HTR-8/SVneo (cell line): Measurements from ENCODE around the gene CPNE5.
"Not testable (repeated sequence)": the region's sequence is repeated elsewhere in the genome, so short reads cannot be mapped to it uniquely, and the experiment has no call there.

ENCODE experiments used
- DNase-seq: peaks from one replicate; pipeline ENCODE4 v3.0.0; 2011; ENCODE audit warnings: low spot score, mixed read lengths; ENCODE audit not compliant: insufficient read length
- FAIRE-seq: peaks from 2 replicates; lab custom pipeline; 2011; peaks lifted over from hg19 to GRCh38; lab: Jason Lieb, UNC

Gene CPNE5

DNA sequence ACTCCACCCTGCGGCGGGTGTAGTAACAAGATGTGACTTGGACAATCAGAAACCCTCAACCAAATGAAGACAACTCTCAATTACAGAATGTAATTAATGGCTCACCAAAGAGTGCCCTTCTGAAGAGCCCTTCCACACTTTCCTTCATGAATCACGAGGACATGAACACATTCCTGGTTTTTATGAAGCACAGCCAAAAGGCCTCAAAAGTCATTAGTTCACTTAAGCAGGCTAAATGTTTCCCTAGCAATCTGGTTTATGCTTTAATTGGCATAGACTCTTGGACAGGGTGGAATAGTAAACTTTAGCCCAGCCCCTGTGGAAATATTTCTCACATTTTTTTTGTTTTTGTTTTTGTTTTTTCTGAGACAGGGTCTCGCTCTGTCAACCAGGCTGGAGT lies 20.5 kb downstream of the CPNE5 start:
- DNase-seq, result no peak
- no peak for FAIRE-seq

DNA sequence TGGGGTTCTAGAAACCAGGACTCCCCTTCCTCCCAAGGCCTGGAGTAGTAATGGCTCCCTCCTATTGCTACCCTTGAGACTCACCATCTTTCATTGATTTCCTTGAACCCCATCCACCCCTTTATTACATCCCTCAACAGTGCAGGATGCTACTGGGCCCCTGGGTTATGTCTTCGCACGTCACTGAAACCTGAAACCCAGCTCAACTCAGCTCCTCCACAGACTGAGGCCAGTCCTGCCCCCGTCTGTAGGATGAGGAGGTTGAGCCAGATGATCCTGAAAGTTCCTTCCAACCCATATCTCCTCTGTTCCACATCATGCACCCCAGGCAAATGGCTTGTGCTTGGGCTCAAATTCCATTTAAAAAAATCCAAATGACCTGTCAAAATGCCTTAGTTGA lies 21.4 kb downstream of the CPNE5 start:
- DNase-seq, result no peak
- FAIRE-seq, result no peak

DNA sequence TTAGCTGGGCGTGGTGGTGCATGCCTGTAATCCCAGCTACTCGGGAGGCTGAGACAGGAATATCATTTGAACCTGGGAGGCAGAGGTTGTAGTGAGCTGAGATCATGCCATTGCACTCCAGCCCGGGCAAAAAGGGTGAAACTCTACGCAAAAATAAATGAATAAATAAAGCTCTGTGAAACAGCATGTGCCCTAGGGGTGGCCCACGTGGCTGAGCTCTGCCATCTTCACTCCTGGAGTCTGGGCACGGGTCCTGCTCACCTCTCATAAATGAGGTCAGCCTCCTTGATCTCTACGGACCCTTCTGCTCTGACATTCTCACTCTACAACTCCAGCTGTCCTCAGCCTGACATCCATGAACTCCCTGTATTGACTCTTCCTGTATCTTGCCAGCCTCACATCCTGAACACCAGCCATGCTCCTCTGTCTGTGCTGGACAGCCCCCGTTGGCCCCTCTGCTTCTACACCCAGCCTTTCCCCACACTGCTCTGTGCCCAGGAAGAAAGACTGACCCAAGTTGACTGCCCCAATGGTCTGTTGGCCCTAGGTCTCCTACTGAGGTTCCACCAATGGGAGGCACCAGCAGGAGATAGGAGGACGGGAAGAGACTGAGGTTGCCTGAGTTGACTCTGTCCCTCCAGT lies 21.9 kb downstream of the CPNE5 start:
- FAIRE-seq, result no peak
- no peak for DNase-seq

DNA sequence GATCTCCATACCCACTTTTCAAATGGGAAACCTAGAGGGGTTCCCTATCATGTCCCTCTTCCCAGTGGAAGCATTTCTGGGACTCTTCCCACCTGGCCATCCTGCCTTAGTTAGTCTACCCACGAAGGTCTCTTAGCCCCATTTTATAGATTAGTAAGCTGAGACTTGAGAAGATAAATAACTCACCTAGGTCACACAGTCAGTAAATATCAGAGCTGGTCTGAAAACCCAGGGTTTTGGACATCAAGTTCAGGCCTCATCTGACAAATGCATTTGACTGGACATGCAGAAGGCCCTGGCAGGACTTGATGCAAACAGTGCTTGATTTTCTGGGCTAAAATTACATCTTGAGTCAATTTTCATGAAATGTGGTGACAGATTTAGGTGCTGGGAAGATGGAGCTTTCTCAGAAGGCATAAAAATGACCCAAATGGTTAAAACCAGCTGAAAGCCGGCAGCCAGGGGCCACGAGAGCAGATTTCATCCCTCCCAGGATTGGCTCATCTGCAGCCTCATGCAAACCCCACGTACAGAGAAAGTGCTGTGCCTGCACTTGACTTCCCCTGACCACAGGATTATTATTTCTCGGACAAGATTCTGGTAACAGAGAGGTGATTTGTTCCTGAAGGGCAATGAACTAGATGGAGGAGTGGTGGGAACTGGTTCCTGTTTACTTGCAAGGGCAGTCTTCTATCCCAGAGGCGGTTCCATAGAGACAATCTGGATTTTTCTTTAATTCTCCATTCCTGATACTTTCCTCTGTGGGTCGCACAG lies 23.1 kb downstream of the CPNE5 start:
- DNase-seq, result no peak
- FAIRE-seq, result no peak

DNA sequence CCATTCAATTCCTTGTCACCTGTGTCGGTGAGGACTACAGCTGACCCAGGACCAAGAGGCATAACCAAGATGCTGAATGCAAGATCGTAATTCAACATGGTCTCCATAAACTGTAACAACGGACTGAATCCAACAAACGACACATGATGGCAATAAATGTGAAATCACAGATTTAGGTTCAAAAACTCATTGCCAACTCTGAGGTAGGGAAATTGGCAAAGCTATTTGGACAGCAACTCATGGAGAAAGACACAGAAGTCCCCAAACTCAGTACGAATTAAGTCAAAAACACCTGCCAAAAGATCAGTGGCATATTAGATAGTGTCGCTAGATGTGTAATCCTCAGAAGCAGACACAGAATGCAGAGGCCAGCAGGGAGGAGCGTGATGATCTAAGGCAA lies 25.0 kb downstream of the CPNE5 start:
- FAIRE-seq, result no peak
- no peak for DNase-seq

DNA sequence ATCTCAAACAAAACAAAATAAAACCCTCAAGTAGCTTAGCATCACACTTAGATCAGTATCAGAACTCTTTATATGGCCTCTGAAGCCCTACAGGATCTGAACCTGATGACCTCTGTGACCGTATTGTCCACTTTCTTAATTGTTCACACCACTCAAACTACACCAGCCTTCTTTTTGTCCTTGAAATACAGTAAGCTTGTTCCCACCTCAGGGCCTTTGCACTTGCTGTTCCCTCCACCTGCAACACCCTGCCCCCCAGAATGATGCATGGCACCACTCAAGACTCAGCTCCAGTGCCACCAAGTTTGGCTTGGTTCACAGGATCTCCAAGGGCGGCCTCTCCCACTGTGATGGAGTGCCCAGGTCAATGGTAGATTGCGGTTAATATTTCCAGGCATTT lies 25.7 kb downstream of the CPNE5 start:
- DNase-seq, result no peak
- no peak for FAIRE-seq

DNA sequence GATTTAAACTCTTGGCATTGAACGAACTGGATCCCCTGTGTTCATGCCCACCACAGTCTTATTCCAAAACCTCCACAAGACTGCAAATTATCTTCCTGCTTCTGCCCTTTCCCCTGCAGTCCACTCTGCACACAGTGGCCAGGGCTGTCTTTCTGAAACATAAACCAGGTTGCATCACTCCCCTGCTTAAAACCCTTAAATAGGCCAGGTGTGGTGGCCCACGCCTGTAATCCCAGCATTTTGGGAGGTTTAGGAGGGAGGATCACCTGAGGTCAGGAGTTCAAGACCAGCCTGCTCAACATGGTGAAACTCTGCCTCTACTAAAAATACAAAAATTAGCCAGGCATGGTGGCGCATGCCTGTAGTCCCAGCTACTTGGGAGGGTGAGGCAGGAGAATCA lies 26.2 kb downstream of the CPNE5 start:
- not testable (repeated sequence) for DNase-seq, FAIRE-seq

DNA sequence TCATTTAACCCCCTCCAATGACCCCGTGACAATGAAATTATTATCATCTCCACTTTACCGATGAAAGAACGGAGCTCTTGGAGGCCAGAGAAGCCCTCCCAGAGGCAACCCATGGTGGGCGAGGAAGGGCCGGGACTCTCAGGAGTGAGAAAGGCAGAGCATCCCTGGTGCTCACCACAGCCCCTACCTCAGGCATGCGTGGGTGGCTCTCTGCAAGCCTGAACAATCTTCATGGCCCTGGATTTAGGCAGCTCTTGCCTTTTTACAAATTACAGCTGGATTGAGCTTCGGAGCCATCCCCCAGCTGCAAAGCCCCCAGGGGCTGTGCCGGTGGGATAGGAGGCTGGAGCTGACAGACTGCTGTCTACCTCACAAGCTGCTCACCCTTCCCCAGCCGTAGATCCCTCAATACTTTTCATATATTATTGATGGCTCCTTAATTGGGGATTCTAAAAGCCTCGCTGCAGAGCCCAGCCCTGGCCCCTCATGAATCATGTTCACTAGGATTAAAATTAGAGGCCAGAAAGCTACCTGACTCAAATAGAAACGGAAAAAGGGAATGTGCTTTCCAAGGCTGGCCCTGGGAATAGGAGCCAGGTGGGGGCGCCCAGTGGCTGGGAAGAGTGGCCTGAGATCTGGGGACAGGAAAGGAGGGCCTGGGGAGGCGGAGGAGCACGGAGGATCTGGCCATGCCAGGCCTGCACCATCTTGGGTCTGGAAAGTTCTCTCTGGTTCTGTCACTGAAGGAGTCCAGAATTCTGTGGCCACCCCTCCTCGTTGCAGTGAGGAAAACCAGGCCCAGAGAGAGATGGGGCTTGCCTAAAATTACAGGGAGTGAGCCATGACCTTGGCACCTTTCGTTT lies 29.1 kb downstream of the CPNE5 start:
- DNase-seq (no peak), FAIRE-seq (no peak)

DNA sequence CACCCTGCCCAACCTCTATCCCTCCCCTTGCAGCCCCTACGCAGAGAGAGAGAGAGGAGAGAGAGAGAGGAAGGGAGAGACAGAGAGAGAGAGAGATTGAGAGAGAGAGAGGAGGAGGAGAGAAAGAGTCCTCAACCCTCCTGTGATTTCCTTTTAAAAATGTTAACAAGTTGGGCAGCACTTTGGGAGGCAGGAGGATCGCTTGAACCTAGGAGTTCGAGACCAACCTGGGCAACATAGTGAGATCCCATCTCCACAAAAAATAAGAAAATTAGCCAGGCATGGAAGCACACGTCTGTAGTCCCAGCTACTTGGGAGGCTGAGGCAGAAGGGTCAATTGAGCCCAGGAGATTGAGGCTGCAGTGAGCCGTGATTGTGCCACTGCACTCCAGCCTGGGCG lies 30.1 kb downstream of the CPNE5 start:
- DNase-seq (no peak), FAIRE-seq (no peak)

DNA sequence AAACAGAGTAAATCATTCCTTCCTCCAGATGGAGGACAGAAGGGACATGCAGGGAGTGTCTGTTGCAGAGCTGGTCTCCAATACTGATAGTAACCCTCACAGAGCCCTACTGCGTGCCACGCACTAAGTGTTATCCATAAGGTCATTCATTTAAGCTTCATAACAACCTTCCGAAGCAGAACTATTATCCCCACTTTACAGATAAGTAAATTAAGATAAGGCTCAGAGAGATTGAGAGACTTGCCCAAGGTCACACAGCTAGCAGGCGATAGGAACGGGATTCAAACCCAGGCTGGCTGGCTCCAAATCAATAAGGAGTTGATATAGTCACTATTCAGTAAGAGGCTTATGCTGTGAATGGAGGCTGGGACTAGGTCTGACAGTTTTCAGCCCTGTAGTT lies 30.6 kb downstream of the CPNE5 start:
- no peak for FAIRE-seq
- no peak for DNase-seq

DNA sequence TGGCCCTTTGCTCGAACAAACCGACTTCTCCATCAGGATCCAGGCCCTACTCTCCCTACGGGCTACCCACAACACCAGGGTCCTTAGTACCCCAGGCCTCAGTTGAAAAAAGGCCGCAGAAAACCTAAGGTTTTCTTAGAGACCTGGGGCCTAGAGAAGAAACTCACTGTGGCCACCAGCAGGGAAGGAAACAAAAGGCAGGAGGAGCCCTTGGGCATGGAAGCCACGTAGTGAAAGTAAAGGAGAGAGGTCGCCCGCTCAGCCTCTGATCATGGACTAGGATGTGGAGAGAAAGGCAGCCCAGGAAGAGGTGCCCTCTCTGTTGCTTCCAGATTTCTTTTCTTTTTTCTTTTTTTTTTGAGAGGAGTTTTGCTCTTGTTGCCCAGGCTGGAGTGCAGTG lies 31.5 kb downstream of the CPNE5 start:
- no peak for DNase-seq
- no peak for FAIRE-seq

DNA sequence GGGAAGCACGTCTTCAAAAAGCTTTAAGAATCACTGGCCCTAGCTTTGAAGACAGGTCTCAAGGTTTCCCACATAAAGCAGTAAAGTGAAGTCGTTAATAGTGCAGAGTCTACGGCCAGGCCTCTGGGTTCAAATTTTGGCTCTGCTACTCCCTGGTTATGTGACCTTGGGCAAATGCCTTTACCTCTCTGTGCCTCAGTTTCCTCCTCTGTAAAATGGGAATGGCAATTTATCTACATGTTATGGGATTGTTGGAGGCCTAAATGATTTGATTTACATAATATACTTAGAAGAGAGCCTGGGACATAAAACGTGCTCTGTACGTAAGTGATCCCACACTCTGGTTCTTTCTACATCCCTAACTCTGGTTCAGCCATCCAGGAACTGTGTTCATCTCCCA lies 32.1 kb downstream of the CPNE5 start:
- no peak for FAIRE-seq

DNA sequence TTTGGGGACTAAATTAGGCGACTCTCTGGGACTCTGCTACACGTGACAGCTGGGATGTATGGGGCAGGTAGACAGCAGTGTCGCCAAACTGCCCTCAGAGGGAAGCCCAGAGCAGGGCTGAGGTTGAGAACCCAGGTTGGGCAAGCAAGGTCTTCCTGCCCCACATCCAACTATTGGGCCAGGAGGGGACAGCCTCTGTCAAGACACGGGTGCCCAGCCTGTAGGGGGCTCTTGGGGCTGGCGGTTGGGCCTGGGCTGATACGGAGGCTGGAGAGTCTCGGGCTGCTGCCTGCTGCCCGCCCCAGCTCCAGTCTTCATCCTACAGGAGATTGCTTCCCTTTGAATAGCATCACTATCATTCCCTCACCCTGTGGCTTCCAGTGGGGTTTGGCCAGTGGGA lies 33.3 kb downstream of the CPNE5 start:
- no peak for FAIRE-seq
- DNase-seq, result no peak

More for the DNA sequence above, 32.1 kb downstream of the CPNE5 start:
- DNase-seq, result no peak

DNA sequence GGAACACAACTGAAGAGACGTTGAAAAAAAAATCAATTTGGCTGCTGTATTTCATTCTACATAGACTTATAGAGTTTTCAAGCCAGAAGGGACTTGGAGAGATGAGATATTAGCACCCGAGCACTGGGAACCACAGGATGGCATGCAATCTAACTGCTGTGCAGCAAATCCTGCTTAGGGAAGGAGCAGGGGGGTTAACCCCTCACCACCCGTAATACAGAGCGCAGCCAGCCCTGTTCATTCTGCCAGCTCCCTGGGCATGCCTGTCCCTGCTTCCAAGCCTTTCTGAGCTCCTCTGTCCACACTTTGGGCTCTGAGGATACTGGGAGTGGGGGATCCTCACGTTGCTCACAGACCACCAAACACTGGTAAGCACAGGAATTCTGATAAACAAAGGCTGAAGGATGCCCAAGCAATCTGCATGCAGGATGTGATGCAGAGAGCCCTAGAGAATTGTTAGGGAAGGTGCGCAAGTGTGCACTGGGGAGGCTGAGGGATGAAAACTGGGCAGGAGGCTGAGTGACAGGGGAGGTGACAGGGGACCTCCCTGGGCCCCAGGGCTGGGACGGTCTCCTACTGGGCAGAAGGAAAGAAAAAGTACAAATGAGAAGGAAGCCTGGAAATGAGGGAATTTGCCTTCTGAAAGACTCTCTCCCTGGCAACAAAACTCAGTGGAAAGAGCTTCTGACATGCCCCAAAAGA lies 34.0 kb downstream of the CPNE5 start:
- DNase-seq, result no peak
- no peak for FAIRE-seq

DNA sequence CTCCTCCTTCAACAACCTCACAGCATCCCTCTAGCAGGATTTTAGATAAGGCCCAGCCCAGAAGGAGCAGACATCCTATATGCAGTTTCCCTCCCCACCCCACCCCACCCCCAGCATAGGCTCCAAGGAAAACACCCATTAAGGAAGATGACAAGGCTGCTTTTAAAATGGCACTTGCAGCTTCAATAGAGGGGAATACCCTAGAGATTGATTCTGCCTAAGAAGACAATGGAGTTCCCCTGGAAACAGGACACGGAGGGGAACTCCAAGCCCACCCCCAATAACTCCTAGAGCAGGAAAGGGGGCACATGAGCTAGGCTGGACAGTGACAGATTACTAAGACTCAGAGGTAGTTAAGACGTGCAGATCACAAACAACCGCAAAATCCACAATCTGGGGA lies 34.7 kb downstream of the CPNE5 start:
- DNase-seq, result no peak
- no peak for FAIRE-seq

DNA sequence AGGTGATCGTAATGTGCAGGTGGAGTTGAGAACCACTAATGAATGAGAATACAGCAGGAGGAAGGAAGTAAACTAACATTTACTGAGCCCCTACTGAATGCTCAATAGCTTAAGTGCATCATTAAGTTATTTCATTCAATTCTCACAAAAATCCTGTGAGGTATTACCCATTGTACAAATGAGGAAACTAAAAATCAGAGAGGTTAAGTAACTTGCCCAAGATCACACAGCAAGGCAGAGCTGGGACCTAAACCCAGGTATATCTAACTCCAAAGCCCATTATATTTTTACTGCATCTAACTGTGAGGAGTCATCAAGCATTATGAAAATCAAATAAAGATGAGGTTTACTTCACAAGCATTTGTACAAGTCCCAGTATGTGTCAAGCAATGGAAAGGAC lies 35.3 kb downstream of the CPNE5 start:
- no peak for FAIRE-seq
- DNase-seq, result no peak

DNA sequence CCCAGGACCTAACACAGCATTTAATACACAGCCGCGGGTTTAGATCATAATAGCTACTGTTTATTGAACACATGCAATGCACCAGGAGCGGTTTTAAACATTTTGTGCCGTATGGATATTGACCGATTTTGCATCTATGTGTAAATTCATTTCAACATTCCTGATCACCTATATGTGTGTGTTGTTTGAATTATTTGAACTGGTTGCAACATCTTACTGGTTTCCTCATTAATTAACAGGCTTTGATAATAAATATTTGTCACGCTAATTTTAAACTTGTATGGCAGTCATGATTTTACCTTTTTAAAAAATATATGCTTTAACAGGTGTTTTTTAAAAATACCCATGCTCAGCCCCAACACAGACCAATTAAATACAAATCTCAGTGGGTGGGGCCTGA lies 35.8 kb downstream of the CPNE5 start:
- DNase-seq (no peak), FAIRE-seq (no peak)

DNA sequence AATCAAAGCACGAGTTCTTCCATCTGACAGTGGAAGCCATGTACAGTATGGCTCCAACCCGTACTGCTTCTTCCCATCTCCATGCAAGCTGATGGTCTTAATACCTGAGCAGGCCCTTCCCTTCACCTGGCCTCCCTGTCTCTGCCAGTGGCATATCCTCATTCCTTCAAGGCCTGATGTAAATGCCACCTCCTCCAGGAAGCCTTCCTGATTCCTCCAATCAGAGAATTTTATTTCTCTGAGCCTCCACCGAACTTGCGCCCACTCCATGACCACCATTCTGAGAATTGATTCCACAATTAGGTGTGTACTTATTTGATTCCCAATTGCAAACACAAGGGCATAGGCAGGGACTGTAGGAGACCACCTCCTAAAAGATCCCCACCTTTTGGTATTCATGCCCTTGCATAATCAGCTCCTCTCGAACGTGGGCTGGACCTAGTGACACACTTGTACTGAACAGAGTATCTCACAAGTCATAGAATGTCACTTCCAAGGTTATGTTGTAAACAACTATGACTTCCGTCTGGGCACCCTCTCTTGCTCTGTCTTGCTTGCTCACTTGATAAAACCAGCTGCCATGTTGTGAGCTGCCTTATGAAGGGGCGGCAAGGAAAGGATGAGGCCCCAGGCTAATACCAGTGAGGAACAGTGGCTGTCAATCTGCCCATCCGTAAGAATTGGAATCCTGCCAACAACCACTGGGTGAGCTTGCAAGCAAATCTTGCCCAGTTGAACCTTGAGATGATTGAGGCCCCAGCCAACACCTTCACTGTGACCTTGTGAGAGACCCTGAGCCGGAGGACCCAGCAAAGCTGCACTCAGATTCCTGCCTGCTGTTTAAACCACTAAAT lies 38.8 kb downstream of the CPNE5 start:
- no peak for FAIRE-seq
- no peak for DNase-seq

DNA sequence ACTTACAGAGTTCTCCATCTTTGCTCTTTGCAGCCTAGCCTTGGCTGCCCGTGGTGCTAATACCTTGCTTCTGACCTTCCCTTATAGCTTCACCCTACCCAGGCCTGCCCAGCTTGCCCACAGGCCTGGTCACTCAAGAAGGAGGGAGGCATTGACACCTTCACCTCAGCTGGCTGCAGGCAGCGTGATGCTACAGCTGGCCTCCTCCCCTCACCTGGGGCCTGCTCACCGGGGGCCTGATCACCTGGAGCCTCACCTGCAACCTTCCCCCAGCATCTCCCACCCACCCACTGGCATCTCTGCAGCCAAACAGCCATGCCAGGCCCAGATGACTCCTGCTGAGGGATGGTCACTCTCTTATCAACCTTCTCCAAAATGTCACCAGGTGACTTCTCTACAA lies 40.4 kb downstream of the CPNE5 start:
- FAIRE-seq, result no peak
- DNase-seq, result no peak

DNA sequence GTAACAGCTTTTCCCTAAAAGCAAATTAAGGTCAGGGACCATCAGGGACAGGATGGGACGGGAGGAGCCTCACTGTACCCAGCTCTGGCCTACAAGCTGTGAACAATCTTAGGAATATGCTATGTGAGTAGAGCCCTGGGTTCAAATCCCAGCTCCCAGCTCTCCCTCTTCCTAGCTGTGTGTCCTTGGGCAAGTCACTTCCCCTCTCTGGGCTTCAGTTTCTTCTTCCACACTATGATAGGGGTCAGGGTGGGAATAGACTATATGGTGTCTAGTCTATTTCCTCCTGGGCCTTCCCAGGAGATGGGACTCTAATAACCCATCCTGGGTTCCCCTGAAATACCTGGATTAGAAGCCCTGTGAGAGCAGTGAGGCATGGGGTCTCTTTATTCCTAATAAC lies 41.6 kb downstream of the CPNE5 start:
- FAIRE-seq, result no peak
- DNase-seq, result no peak
